ENCODE results near the gene KIRREL1. TPM values are rescaled to one million over a fixed set of nuclear protein-coding genes. Genes with fewer than 3 reads are reported as not detected.

KIRREL1 gene
- total RNA-seq, 1 donor, result 174 TPM

DNA sequence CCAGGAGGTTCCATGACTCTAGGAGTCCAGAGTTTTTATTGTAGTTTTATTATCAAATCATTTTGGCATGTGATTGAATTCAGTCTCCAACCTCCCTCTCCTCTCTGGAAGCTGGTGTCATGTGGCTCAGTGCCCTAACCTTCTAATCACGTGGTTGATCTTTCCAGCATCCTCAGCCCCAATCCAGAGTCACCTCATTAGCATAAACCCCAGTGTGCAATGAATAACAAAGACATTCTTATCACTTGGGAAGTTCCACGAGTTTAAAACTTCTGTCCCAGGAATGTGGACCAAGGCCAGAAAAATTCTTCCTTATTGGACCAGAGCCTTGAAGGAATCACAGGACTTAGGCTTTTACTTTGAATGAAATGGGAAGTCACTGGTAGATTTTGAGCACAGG, 52.2 kb downstream of the KIRREL1 start:
- H3K79me2 ChIP-seq (ENCODE audit: insufficient read depth, low read length), result peaks cover 98% of the 10 kb centered on the region
- H3K27me3 ChIP-seq (ENCODE audit: insufficient read depth, low read length), result no peaks in the 10 kb centered on the region
- no peaks in the 10 kb centered on the region for H3K9me3 ChIP-seq (ENCODE audit: low read depth, low read length)
- no peak overlapping the region for H3K27ac ChIP-seq (ENCODE audit: low read depth, low read length)
- H3K4me1 ChIP-seq (ENCODE audit: insufficient read depth, low read length), result peaks cover 20% of the 10 kb centered on the region
- no peak overlapping the region for H3K4me2 ChIP-seq (ENCODE audit: insufficient read depth, low read length)
- H3K4me3 ChIP-seq (ENCODE audit: insufficient read depth, low read length), result no peak overlapping the region
- H2AFZ ChIP-seq (ENCODE audit: low read length), result no peak overlapping the region
- no peak for DNase-seq (ENCODE audit: insufficient read length, low spot score, missing footprints)
- peaks cover 4% of the 10 kb centered on the region for H3K36me3 ChIP-seq (ENCODE audit: insufficient read depth, low read length)
- TF ChIP-seq, protein P1, sequence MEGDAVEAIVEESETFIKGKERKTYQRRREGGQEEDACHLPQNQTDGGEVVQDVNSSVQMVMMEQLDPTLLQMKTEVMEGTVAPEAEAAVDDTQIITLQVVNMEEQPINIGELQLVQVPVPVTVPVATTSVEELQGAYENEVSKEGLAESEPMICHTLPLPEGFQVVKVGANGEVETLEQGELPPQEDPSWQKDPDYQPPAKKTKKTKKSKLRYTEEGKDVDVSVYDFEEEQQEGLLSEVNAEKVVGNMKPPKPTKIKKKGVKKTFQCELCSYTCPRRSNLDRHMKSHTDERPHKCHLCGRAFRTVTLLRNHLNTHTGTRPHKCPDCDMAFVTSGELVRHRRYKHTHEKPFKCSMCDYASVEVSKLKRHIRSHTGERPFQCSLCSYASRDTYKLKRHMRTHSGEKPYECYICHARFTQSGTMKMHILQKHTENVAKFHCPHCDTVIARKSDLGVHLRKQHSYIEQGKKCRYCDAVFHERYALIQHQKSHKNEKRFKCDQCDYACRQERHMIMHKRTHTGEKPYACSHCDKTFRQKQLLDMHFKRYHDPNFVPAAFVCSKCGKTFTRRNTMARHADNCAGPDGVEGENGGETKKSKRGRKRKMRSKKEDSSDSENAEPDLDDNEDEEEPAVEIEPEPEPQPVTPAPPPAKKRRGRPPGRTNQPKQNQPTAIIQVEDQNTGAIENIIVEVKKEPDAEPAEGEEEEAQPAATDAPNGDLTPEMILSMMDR (IDR thresholded peaks at IDR 0.05; ENCODE audit: extremely low read depth, low read depth, low read length), result no peak
- H4K20me1 ChIP-seq (ENCODE audit: insufficient read depth, low read length), result peaks cover 95% of the 10 kb centered on the region

GRCh38 chr1:158046715-158047510, 53.5 kb downstream of the KIRREL1 start:
- TF ChIP-seq, protein P1 (IDR thresholded peaks at IDR 0.05; ENCODE audit: extremely low read depth, low read depth, low read length), result no peak
- H3K36me3 ChIP-seq (ENCODE audit: insufficient read depth, low read length), result peaks cover 8% of the 10 kb centered on the region

GRCh38 chr1:158048371-158049067, 55.1 kb downstream of the KIRREL1 start:
- H3K4me1 ChIP-seq (ENCODE audit: insufficient read depth, low read length), result peaks cover 23% of the 10 kb centered on the region
- DNase-seq (ENCODE audit: insufficient read length, low spot score, missing footprints), result no peak
- TF ChIP-seq, protein P1 (IDR thresholded peaks at IDR 0.05; ENCODE audit: extremely low read depth, low read depth, low read length), result no peak
- no peaks in the 10 kb centered on the region for H3K27me3 ChIP-seq (ENCODE audit: insufficient read depth, low read length)
- H3K79me2 ChIP-seq (ENCODE audit: insufficient read depth, low read length), result peaks cover 97% of the 10 kb centered on the region
- peaks cover 99% of the 10 kb centered on the region for H4K20me1 ChIP-seq (ENCODE audit: insufficient read depth, low read length)
- H3K4me3 ChIP-seq (ENCODE audit: insufficient read depth, low read length), result no peak overlapping the region
- H3K9me3 ChIP-seq (ENCODE audit: low read depth, low read length), result no peaks in the 10 kb centered on the region
- H3K4me2 ChIP-seq (ENCODE audit: insufficient read depth, low read length), result no peak overlapping the region
- no peak overlapping the region for H3K27ac ChIP-seq (ENCODE audit: low read depth, low read length)
- peaks cover 8% of the 10 kb centered on the region for H3K36me3 ChIP-seq (ENCODE audit: insufficient read depth, low read length)
- H2AFZ ChIP-seq (ENCODE audit: low read length), result no peak overlapping the region

More at GRCh38 chr1:158046715-158047510, 53.5 kb downstream of the KIRREL1 start:
- Histone ChIP-seq H3K4me2 (ENCODE audit: insufficient read depth, low read length) (no peak overlapping the region), H3K4me3 (ENCODE audit: insufficient read depth, low read length) (no peak overlapping the region), H3K27ac (ENCODE audit: low read depth, low read length) (no peak overlapping the region), H2AFZ (ENCODE audit: low read length) (no peak overlapping the region), H4K20me1 (ENCODE audit: insufficient read depth, low read length) (peaks cover 96% of the 10 kb centered on the region), H3K4me1 (ENCODE audit: insufficient read depth, low read length) (peaks cover 20% of the 10 kb centered on the region), H3K27me3 (ENCODE audit: insufficient read depth, low read length) (no peaks in the 10 kb centered on the region), H3K9me3 (ENCODE audit: low read depth, low read length) (no peaks in the 10 kb centered on the region), H3K79me2 (ENCODE audit: insufficient read depth, low read length) (peaks cover 98% of the 10 kb centered on the region)
- no peak for DNase-seq (ENCODE audit: insufficient read length, low spot score, missing footprints)

DNA sequence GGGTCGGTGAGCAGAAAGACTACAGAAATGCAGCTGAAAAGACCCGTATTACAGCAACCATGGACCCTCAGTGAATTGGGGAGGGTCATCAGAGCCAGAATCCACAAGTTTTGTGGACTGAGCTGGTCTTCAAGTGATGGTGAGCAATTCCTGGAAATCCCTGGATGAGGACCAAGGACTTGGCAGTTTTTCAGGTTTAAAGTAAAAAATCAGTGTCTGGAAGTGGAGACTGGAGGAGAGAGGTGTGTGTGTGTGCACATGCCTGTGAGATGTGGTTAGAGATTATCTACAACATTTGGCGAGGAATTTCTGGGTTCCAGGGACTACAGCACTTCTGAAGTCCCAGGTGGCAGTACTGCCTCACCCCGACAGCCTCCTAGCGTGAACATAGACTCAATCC, 56.4 kb downstream of the KIRREL1 start:
- no peaks in the 10 kb centered on the region for H3K27me3 ChIP-seq (ENCODE audit: insufficient read depth, low read length)
- peaks cover 95% of the 10 kb centered on the region for H4K20me1 ChIP-seq (ENCODE audit: insufficient read depth, low read length)

More for the DNA sequence above, 56.4 kb downstream of the KIRREL1 start:
- DNase-seq (ENCODE audit: insufficient read length, low spot score, missing footprints), result no peak
- no peak overlapping the region for H2AFZ ChIP-seq (ENCODE audit: low read length)
- H3K36me3 ChIP-seq (ENCODE audit: insufficient read depth, low read length), result peaks cover 8% of the 10 kb centered on the region
- no peak overlapping the region for H3K27ac ChIP-seq (ENCODE audit: low read depth, low read length)
- H3K4me1 ChIP-seq (ENCODE audit: insufficient read depth, low read length), result peaks cover 23% of the 10 kb centered on the region
- peaks cover 92% of the 10 kb centered on the region for H3K79me2 ChIP-seq (ENCODE audit: insufficient read depth, low read length)
- no peak overlapping the region for H3K4me2 ChIP-seq (ENCODE audit: insufficient read depth, low read length)
- TF ChIP-seq, protein P1 (IDR thresholded peaks at IDR 0.05; ENCODE audit: extremely low read depth, low read depth, low read length), result no peak
- no peaks in the 10 kb centered on the region for H3K9me3 ChIP-seq (ENCODE audit: low read depth, low read length)
- H3K4me3 ChIP-seq (ENCODE audit: insufficient read depth, low read length), result no peak overlapping the region
